ENCODE data around the gene NAPEPLD. TPM values are rescaled to one million over a fixed set of nuclear protein-coding genes. Genes with fewer than 3 reads are reported as not detected.

Gene NAPEPLD
- total RNA-seq, 1 experiment from 2014 or later: 7.5 TPM

- Mint-ChIP-seq H3K4me1 (peaks cover 22% of the 10 kb centered on the region), H3K4me3 (peak overlapping the region; percentile 98), H3K36me3 (peaks cover 3% of the 10 kb centered on the region), H3K27me3 (ENCODE audit: low read depth) (no peaks in the 10 kb centered on the region), H3K9me3 (peaks cover 2% of the 10 kb centered on the region; the same call in 1 of the 2 replicates), H3K27ac (peak overlapping the region; percentile 94)
- CTCF ChIA-PET: interaction anchor here (0.6 to 2.9 kb wide), 6 partner anchors 9 to 327 kb away, joined by 3 to 47 read pairs (median 4); partner anchors contain the start of gene FAM185A
- DNase-seq (ENCODE audit: low spot score) (peak; percentile 77), ATAC-seq (peak; percentile 69)
- POLR2A ChIA-PET: interaction anchor here (1.0 to 1.6 kb wide), 4 partner anchors 13 to 327 kb away, joined by 3 to 6 read pairs (median 6); partner anchors contain the start of gene FAM185A
- 0 out of 2 replicates have a peak, but pooled peaks have one; percentile 19 for TF ChIP-seq SP1 (CRISPR knock-in tag; conservative IDR thresholded peaks at IDR 0.05)
- no peak for TF ChIP-seq NFYB (CRISPR knock-in tag; conservative IDR thresholded peaks at IDR 0.05; ENCODE audit: low read depth)
- TF ChIP-seq ZNF423 (CRISPR knock-in tag; IDR thresholded peaks at IDR 0.05): peak; percentile 51; the same call in 1 of the 2 replicates
Observed at GRCh38 chr7:103075337-103075918, 73.5 kb downstream of the NAPEPLD start.

- ChIA-PET CTCF (interaction anchor here (0.6 to 2.9 kb wide), 6 partner anchors 9 to 326 kb away, joined by 3 to 47 read pairs (median 4); partner anchors contain the start of gene FAM185A), POLR2A (interaction anchor here (0.6 to 1.6 kb wide), 5 partner anchors 13 to 326 kb away, joined by 4 to 8 read pairs (median 6); partner anchors contain the start of gene FAM185A)
- ATAC-seq: peak; percentile 82
- H3K27me3 Mint-ChIP-seq (ENCODE audit: low read depth): no peaks in the 10 kb centered on the region
- peaks cover 3% of the 10 kb centered on the region; the same call in 1 of the 2 replicates for H3K9me3 Mint-ChIP-seq
- H3K4me1 Mint-ChIP-seq: peaks cover 22% of the 10 kb centered on the region
- peak within 1 kb of the TSS; percentile 94 for H3K27ac Mint-ChIP-seq
- peak within 1 kb of the TSS; percentile 98 for H3K4me3 Mint-ChIP-seq
- peak; percentile 84 for DNase-seq (ENCODE audit: low spot score)
- peaks cover under 1% of the 10 kb centered on the region for H3K36me3 Mint-ChIP-seq
- TF ChIP-seq ZNF532 (CRISPR knock-in tag; IDR thresholded peaks at IDR 0.05; ENCODE audit: borderline replicate concordance): no peak
- TF ChIP-seq ZNF121 (CRISPR knock-in tag; IDR thresholded peaks at IDR 0.05): no peak
- no peak for TF ChIP-seq ZNF425 (CRISPR knock-in tag; conservative IDR thresholded peaks at IDR 0.05)
- peak; percentile 81 for TF ChIP-seq USF2 (CRISPR knock-in tag; IDR thresholded peaks at IDR 0.05)
- peak; percentile 42; the same call in 1 of the 2 replicates for TF ChIP-seq RELA (CRISPR knock-in tag; IDR thresholded peaks at IDR 0.05; ENCODE audit: borderline replicate concordance)
- TF ChIP-seq ZSCAN18 (CRISPR knock-in tag; IDR thresholded peaks at IDR 0.05): no peak
- no peak for TF ChIP-seq TEAD4 (CRISPR knock-in tag; IDR thresholded peaks at IDR 0.05)
- TF ChIP-seq NFE2L1 (CRISPR knock-in tag; IDR thresholded peaks at IDR 0.05): no peak
- peak; percentile 59; the same call in 1 of the 2 replicates for TF ChIP-seq ZNF232 (CRISPR knock-in tag; IDR thresholded peaks at IDR 0.05)
- TF ChIP-seq ATF3 (CRISPR knock-in tag; conservative IDR thresholded peaks at IDR 0.05): no peak
- no peak for TF ChIP-seq NR2C2 (CRISPR knock-in tag; IDR thresholded peaks at IDR 0.05)
- TF ChIP-seq IRF2 (CRISPR knock-in tag; IDR thresholded peaks at IDR 0.05; ENCODE audit: borderline replicate concordance, low read depth): no peak
- TF ChIP-seq SMAD3 (CRISPR knock-in tag; IDR thresholded peaks at IDR 0.05; ENCODE audit: borderline replicate concordance): no peak
- peak; percentile 58 for TF ChIP-seq HMGXB4 (CRISPR knock-in tag; IDR thresholded peaks at IDR 0.05)
- TF ChIP-seq MYBL2 (CRISPR knock-in tag; IDR thresholded peaks at IDR 0.05): no peak
- TF ChIP-seq FOXP4 (CRISPR knock-in tag; IDR thresholded peaks at IDR 0.05): no peak; the same call in 1 of the 2 replicates
Observed at GRCh38 chr7:103074519-103075336, 74.2 kb downstream of the NAPEPLD start, which contains the start of the genes ARMC10 and FBXL13. TSS of gene ARMC10 (plus strand) at chr7:103075140. CDS start at chr7:103075273, 133 bp downstream. TSS of gene FBXL13 (minus strand) at chr7:103074796.
